H1 (cell line): Measurements from ENCODE around the gene PARP1. TPM values are rescaled to one million over a fixed set of nuclear protein-coding genes. Genes with fewer than 3 reads are reported as not detected.

Source experiments
- CTCF ChIA-PET: fragments of 300-600 bp; sonication (Branson Sonifier 250); formaldehyde crosslinking; loops from one replicate; lab custom pipeline; 2021; ENCODE audit not compliant: partially characterized antibody; lab: Charles Lee
- POLR2A ChIA-PET: fragments of 300-600 bp; sonication (Branson Sonifier 250); formaldehyde crosslinking; loops from one replicate; lab custom pipeline; 2021; ENCODE audit warnings: inconsistent platforms; ENCODE audit not compliant: partially characterized antibody; lab: Charles Lee
- DNase-seq, 2 experiments: peaks; one replicate each; pipeline versions ENCODE4 v3.0.0 to v3.0.0-alpha.2; 2010 to 2022; ENCODE audit warnings: low spot score in 2 of 2, low read depth in 1 of 2, mixed read lengths in 1 of 2
- FAIRE-seq: peaks from 2 replicates; lab custom pipeline; 2011; peaks lifted over from hg19 to GRCh38; lab: Jason Lieb, UNC
- H2AFZ ChIP-seq: 2 replicates; pipeline ENCODE4 v1.8.1; 2012; ENCODE audit warnings: low read length, inconsistent platforms
- H2AK5ac ChIP-seq: 2 replicates; pipeline ENCODE4 v1.6.1; 2013; ENCODE audit warnings: low read depth, low read length
- H2BK120ac ChIP-seq: replicated peaks from 2 replicates; pipeline ENCODE3; 2013; ENCODE audit warnings: low read depth, low read length, inconsistent platforms
- H2BK12ac ChIP-seq: 2 replicates; pipeline ENCODE4 v1.6.1; 2013; ENCODE audit warnings: low read depth, low read length
- H2BK15ac ChIP-seq: 2 replicates; pipeline ENCODE4 v1.6.1; 2013; ENCODE audit warnings: low read length
- H2BK20ac ChIP-seq: 2 replicates; pipeline ENCODE4 v1.6.1; 2013; ENCODE audit warnings: low read length
- H2BK5ac ChIP-seq: 2 replicates; pipeline ENCODE4 v1.6.1; 2013; ENCODE audit warnings: low read depth, low read length
- H3K14ac ChIP-seq: 2 replicates; pipeline ENCODE4 v1.6.1; 2013; ENCODE audit warnings: inconsistent platforms; ENCODE audit not compliant: insufficient read length
- H3K18ac ChIP-seq: 2 replicates; pipeline ENCODE4 v1.6.1; 2013; ENCODE audit warnings: low read length; ENCODE audit errors: extremely low read depth
- H3K23ac ChIP-seq: 2 replicates; pipeline ENCODE4 v1.6.1; 2013; ENCODE audit warnings: inconsistent platforms; ENCODE audit not compliant: insufficient read length
- H3K23me2 ChIP-seq: 2 replicates; pipeline ENCODE4 v1.6.1; 2013; ENCODE audit warnings: low read depth, low read length
- H3K27ac ChIP-seq: 2 replicates; pipeline ENCODE4 v1.6.1; 2011; ENCODE audit warnings: low read depth, low read length, inconsistent platforms
- H3K27me3 ChIP-seq, 4 experiments: replicated peaks in 1 of 4; 1 replicate in 1 of 4; 2 replicates in 3 of 4; pipeline versions ENCODE4 v1.6.1 to v1.8.1; 2011 to 2013; ENCODE audit warnings: low read length in 3 of 4, mild to moderate bottlenecking in 3 of 4, inconsistent platforms in 2 of 4, mixed read lengths in 2 of 4, moderate library complexity in 1 of 4; ENCODE audit not compliant: control insufficient read depth in 3 of 4, insufficient read depth in 3 of 4; ENCODE audit errors: extremely low read depth in 1 of 4
- H3K36me3 ChIP-seq, 4 experiments: 2 replicates each; pipeline versions ENCODE4 v1.6.1 to v1.8.1; 2011 to 2013; ENCODE audit warnings: mild to moderate bottlenecking in 4 of 4, low read length in 3 of 4, moderate library complexity in 2 of 4, control low read depth in 1 of 4, inconsistent platforms in 1 of 4; ENCODE audit not compliant: insufficient read depth in 4 of 4, control insufficient read depth in 2 of 4
- H3K4ac ChIP-seq: replicated peaks from 2 replicates; pipeline ENCODE3; 2013; ENCODE audit warnings: low read length, low read depth, mixed read lengths, inconsistent platforms; ENCODE audit not compliant: insufficient read length
- H3K4me1 ChIP-seq, 4 experiments: replicated peaks in 1 of 4; 1 replicate in 1 of 4; 2 replicates in 3 of 4; pipeline versions ENCODE4 v1.6.1 to v1.8.1; 2011 to 2013; ENCODE audit warnings: low read length in 3 of 4, inconsistent platforms in 2 of 4, mixed read lengths in 1 of 4; ENCODE audit not compliant: insufficient read depth in 4 of 4, control insufficient read depth in 3 of 4
- H3K4me2 ChIP-seq, 2 experiments: 2 replicates each; pipeline versions ENCODE4 v1.6.1 to v1.8.1; 2011 to 2013; ENCODE audit warnings: low read depth in 2 of 2, low read length in 2 of 2, control low read depth in 1 of 2, inconsistent platforms in 1 of 2, mild to moderate bottlenecking in 1 of 2; ENCODE audit not compliant: insufficient read depth in 1 of 2
- H3K4me3 ChIP-seq, 4 experiments: fragments of 200-600, 300-600 bp in 1 of 4; sonication (generic), shearing (Covaris generic), sonication (Bioruptor Twin) in 1 of 4; 2 replicates each; pipeline versions ENCODE4 v1.5.1 to v1.8.1; 2011 to 2016; ENCODE audit warnings: low read length in 4 of 4, low read depth in 3 of 4, control low read depth in 2 of 4, inconsistent platforms in 2 of 4, mild to moderate bottlenecking in 2 of 4, mixed read lengths in 1 of 4, moderate library complexity in 1 of 4; ENCODE audit not compliant: insufficient read depth in 2 of 4; ENCODE audit errors: extremely low read depth in 1 of 4
- H3K56ac ChIP-seq: replicated peaks from 2 replicates; pipeline ENCODE3; 2013; ENCODE audit warnings: low read depth, mild to moderate bottlenecking, mixed read lengths, low read length, inconsistent platforms; ENCODE audit not compliant: insufficient read length
- H3K79me1 ChIP-seq: 2 replicates; pipeline ENCODE4 v1.6.1; 2013; ENCODE audit warnings: low read depth, low read length, control low read depth
- H3K79me2 ChIP-seq, 2 experiments: 2 replicates each; pipeline versions ENCODE4 v1.6.1 to v1.8.1; 2012 to 2013; ENCODE audit warnings: low read length in 2 of 2, mild to moderate bottlenecking in 2 of 2, inconsistent platforms in 1 of 2; ENCODE audit not compliant: insufficient read depth in 2 of 2, control insufficient read depth in 1 of 2
- H3K9ac ChIP-seq, 4 experiments: replicated peaks in 1 of 4; 1 replicate in 1 of 4; 2 replicates in 3 of 4; pipeline versions ENCODE4 v1.6.1 to v1.8.1; 2011 to 2013; ENCODE audit warnings: low read depth in 3 of 4, low read length in 3 of 4, control low read depth in 2 of 4, mild to moderate bottlenecking in 2 of 4, moderate library complexity in 2 of 4, inconsistent platforms in 1 of 4; ENCODE audit errors: extremely low read depth in 1 of 4
- H3K9me3 ChIP-seq, 2 experiments: 2 replicates each; pipeline versions ENCODE4 v1.6.1 to v1.8.1; 2012 to 2013; ENCODE audit warnings: mild to moderate bottlenecking in 2 of 2, moderate library complexity in 2 of 2, control low read depth in 1 of 2, inconsistent platforms in 1 of 2, low read depth in 1 of 2, low read length in 1 of 2, mixed read lengths in 1 of 2; ENCODE audit not compliant: insufficient read depth in 2 of 2
- H4K20me1 ChIP-seq, 2 experiments: replicated peaks in 1 of 2; 2 replicates each; pipeline versions ENCODE3 to v1.8.1; 2011 to 2013; ENCODE audit warnings: inconsistent platforms in 2 of 2, low read length in 2 of 2, mild to moderate bottlenecking in 1 of 2; ENCODE audit not compliant: insufficient read depth in 2 of 2, control insufficient read depth in 1 of 2
- H4K5ac ChIP-seq: 2 replicates; pipeline ENCODE4 v1.6.1; 2013; ENCODE audit warnings: low read length, low read depth, mixed read lengths, inconsistent platforms; ENCODE audit not compliant: insufficient read length
- H4K8ac ChIP-seq: 2 replicates; pipeline ENCODE4 v1.8.0; 2013; ENCODE audit warnings: mild to moderate bottlenecking, moderate library complexity, low read length, inconsistent platforms; ENCODE audit not compliant: insufficient read depth; ENCODE audit errors: extremely low read depth
- H4K91ac ChIP-seq: replicated peaks from 2 replicates; pipeline ENCODE3; 2013; ENCODE audit warnings: low read length, mixed read lengths, inconsistent platforms; ENCODE audit not compliant: insufficient read length
- polyA plus RNA-seq, 7 experiments: library from polyadenylated mRNA; depleted of rRNA in 3 of 7; stranded (reverse) in 5 of 7; unstranded in 2 of 7; fragments of >200 nt in 5 of 7; fragments of 200-250 nt in 2 of 7; gene quantifications; 1 replicate in 5 of 7; 2 replicates in 1 of 7; 4 replicates in 1 of 7; pipeline versions ENCODE4 v1.2.1 to v1.2.3, GENCODE V29; 2011 to 2013; ENCODE audit warnings: missing spikeins in 2 of 7, mixed read lengths in 2 of 7
- total RNA-seq: library from RNA; stranded (reverse); fragmentation: NEBNext Ultra II Directional; extraction: Animal tissue kit (Norgen Biotek cat#: 25700); gene quantifications from 2 replicates; pipeline ENCODE4 v1.2.1, GENCODE V29; 2021
- TF ChIP-seq, protein P1 (sequence below): fragments of 300-600 bp; sonication (generic); IDR thresholded peaks from 2 replicates; pipeline ENCODE4 v1.7.1; 2012; ENCODE audit warnings: low read length, moderate library complexity, mild to moderate bottlenecking, inconsistent platforms; ENCODE audit not compliant: insufficient replicate concordance

PARP1 gene
- total and polyA plus RNA-seq, 2 of the 8 experiments (the other 6 are each of a cell fraction or from before 2014, with no cell fraction given) = 416 to 441 TPM

- H3K27me3 ChIP-seq = peaks cover 0 to 12% (median 9%) of the 10 kb centered on the region in 4 experiments; a peak in 5 of 7 replicates
- no peak overlapping the region for H2BK120ac ChIP-seq
- ChIA-PET CTCF (interaction anchor here (0.6 kb wide), 1 partner anchor 300 kb away, joined by 3 read pairs; no protein-coding TSS in a partner anchor), POLR2A (no interaction called here)
- H2BK12ac ChIP-seq = no peak overlapping the region
- no peaks in the 10 kb centered on the region for H3K36me3 ChIP-seq
- no peak overlapping the region for H3K4me3 ChIP-seq
- H3K4me2 ChIP-seq = no peak overlapping the region
- peaks cover 0 to 7% (median 6%) of the 10 kb centered on the region in 4 experiments; a peak in 6 of 7 replicates for H3K4me1 ChIP-seq
- no peak overlapping the region for H4K8ac ChIP-seq
- H2BK5ac ChIP-seq = no peak overlapping the region
- no peak overlapping the region for H3K4ac ChIP-seq
- no peak overlapping the region for H4K5ac ChIP-seq
- DNase-seq (no peak), FAIRE-seq (no peak)
- no peak overlapping the region for H3K14ac ChIP-seq
- no peaks in the 10 kb centered on the region for H3K9me3 ChIP-seq
- no peak overlapping the region for H4K91ac ChIP-seq
- no peak overlapping the region for H2BK15ac ChIP-seq
- no peak overlapping the region for H3K9ac ChIP-seq
- no peaks in the 10 kb centered on the region for H3K79me1 ChIP-seq
- no peak overlapping the region for H3K18ac ChIP-seq
- no peak overlapping the region for H3K56ac ChIP-seq
- no peaks in the 10 kb centered on the region for H4K20me1 ChIP-seq
- no peak overlapping the region for H2BK20ac ChIP-seq
- no peak overlapping the region for H2AK5ac ChIP-seq
- no peak overlapping the region for H3K27ac ChIP-seq
- H3K79me2 ChIP-seq = no peaks in the 10 kb centered on the region
- no peak overlapping the region for H2AFZ ChIP-seq
- peaks cover 3% of the 10 kb centered on the region; the same call in 1 of the 2 replicates for H3K23me2 ChIP-seq
- H3K23ac ChIP-seq = no peak overlapping the region
- TF ChIP-seq, protein P1, sequence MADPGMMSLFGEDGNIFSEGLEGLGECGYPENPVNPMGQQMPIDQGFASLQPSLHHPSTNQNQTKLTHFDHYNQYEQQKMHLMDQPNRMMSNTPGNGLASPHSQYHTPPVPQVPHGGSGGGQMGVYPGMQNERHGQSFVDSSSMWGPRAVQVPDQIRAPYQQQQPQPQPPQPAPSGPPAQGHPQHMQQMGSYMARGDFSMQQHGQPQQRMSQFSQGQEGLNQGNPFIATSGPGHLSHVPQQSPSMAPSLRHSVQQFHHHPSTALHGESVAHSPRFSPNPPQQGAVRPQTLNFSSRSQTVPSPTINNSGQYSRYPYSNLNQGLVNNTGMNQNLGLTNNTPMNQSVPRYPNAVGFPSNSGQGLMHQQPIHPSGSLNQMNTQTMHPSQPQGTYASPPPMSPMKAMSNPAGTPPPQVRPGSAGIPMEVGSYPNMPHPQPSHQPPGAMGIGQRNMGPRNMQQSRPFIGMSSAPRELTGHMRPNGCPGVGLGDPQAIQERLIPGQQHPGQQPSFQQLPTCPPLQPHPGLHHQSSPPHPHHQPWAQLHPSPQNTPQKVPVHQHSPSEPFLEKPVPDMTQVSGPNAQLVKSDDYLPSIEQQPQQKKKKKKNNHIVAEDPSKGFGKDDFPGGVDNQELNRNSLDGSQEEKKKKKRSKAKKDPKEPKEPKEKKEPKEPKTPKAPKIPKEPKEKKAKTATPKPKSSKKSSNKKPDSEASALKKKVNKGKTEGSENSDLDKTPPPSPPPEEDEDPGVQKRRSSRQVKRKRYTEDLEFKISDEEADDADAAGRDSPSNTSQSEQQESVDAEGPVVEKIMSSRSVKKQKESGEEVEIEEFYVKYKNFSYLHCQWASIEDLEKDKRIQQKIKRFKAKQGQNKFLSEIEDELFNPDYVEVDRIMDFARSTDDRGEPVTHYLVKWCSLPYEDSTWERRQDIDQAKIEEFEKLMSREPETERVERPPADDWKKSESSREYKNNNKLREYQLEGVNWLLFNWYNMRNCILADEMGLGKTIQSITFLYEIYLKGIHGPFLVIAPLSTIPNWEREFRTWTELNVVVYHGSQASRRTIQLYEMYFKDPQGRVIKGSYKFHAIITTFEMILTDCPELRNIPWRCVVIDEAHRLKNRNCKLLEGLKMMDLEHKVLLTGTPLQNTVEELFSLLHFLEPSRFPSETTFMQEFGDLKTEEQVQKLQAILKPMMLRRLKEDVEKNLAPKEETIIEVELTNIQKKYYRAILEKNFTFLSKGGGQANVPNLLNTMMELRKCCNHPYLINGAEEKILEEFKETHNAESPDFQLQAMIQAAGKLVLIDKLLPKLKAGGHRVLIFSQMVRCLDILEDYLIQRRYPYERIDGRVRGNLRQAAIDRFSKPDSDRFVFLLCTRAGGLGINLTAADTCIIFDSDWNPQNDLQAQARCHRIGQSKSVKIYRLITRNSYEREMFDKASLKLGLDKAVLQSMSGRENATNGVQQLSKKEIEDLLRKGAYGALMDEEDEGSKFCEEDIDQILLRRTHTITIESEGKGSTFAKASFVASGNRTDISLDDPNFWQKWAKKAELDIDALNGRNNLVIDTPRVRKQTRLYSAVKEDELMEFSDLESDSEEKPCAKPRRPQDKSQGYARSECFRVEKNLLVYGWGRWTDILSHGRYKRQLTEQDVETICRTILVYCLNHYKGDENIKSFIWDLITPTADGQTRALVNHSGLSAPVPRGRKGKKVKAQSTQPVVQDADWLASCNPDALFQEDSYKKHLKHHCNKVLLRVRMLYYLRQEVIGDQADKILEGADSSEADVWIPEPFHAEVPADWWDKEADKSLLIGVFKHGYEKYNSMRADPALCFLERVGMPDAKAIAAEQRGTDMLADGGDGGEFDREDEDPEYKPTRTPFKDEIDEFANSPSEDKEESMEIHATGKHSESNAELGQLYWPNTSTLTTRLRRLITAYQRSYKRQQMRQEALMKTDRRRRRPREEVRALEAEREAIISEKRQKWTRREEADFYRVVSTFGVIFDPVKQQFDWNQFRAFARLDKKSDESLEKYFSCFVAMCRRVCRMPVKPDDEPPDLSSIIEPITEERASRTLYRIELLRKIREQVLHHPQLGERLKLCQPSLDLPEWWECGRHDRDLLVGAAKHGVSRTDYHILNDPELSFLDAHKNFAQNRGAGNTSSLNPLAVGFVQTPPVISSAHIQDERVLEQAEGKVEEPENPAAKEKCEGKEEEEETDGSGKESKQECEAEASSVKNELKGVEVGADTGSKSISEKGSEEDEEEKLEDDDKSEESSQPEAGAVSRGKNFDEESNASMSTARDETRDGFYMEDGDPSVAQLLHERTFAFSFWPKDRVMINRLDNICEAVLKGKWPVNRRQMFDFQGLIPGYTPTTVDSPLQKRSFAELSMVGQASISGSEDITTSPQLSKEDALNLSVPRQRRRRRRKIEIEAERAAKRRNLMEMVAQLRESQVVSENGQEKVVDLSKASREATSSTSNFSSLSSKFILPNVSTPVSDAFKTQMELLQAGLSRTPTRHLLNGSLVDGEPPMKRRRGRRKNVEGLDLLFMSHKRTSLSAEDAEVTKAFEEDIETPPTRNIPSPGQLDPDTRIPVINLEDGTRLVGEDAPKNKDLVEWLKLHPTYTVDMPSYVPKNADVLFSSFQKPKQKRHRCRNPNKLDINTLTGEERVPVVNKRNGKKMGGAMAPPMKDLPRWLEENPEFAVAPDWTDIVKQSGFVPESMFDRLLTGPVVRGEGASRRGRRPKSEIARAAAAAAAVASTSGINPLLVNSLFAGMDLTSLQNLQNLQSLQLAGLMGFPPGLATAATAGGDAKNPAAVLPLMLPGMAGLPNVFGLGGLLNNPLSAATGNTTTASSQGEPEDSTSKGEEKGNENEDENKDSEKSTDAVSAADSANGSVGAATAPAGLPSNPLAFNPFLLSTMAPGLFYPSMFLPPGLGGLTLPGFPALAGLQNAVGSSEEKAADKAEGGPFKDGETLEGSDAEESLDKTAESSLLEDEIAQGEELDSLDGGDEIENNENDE = no peak
Measured at GRCh38 chr1:226314055-226314454, 93.8 kb downstream of the PARP1 start.
